Hepatocyte (in vitro differentiated cells): ENCODE data around the gene SSPN. TPM values are rescaled to one million over a fixed set of nuclear protein-coding genes. Genes with fewer than 3 reads are reported as not detected.

Source experiments
- DNase-seq: peaks from one replicate; pipeline ENCODE4 v3.0.0-alpha.2; 2016; ENCODE audit warnings: low spot score
- H2AFZ ChIP-seq: fragments of 200-600 bp; sonication (generic); 2 replicates; pipeline ENCODE4 v1.6.0; 2016; ENCODE audit warnings: antibody characterized with exemption, mild to moderate bottlenecking
- H3K27ac ChIP-seq: fragments of 200-600 bp; sonication (generic); 2 replicates; pipeline ENCODE4 v1.5.1; 2016; ENCODE audit warnings: mild to moderate bottlenecking
- H3K27me3 ChIP-seq: fragments of 200-600 bp; sonication (generic); 2 replicates; pipeline ENCODE4 v1.6.1; 2016
- H3K36me3 ChIP-seq: fragments of 200-600 bp; sonication (generic); replicated peaks from 2 replicates; pipeline ENCODE4 v1.5.1; 2016; ENCODE audit warnings: low read depth; ENCODE audit not compliant: insufficient read depth
- H3K4me1 ChIP-seq: fragments of 200-600 bp; sonication (generic); 2 replicates; pipeline ENCODE4 v1.5.1; 2016; ENCODE audit warnings: mild to moderate bottlenecking, moderate library complexity; ENCODE audit not compliant: insufficient read depth
- H3K4me2 ChIP-seq: fragments of 200-600 bp; sonication (generic); 2 replicates; pipeline ENCODE4 v1.6.0; 2016
- H3K4me3 ChIP-seq: fragments of 200-600 bp; sonication (generic); 2 replicates; pipeline ENCODE4 v1.5.1; 2016; ENCODE audit warnings: mild to moderate bottlenecking
- H3K79me2 ChIP-seq: fragments of 200-600 bp; sonication (generic); 2 replicates; pipeline ENCODE4 v1.6.0; 2017; ENCODE audit warnings: mild to moderate bottlenecking
- H3K9me2 ChIP-seq: fragments of 200-600 bp; sonication (generic); replicated peaks from 2 replicates; pipeline ENCODE4 v1.6.0; 2017; ENCODE audit warnings: mild to moderate bottlenecking; ENCODE audit not compliant: insufficient read depth
- H3K9me3 ChIP-seq: fragments of 200-600 bp; sonication (generic); 2 replicates; pipeline ENCODE4 v1.5.1; 2016; ENCODE audit warnings: low read depth, mild to moderate bottlenecking
- H4K20me1 ChIP-seq: fragments of 200-600 bp; sonication (generic); 2 replicates; pipeline ENCODE4 v1.6.0; 2016; ENCODE audit warnings: mild to moderate bottlenecking; ENCODE audit not compliant: insufficient read depth, poor library complexity, severe bottlenecking
- CTCF ChIP-seq: fragments of 200-600 bp; sonication (generic); IDR thresholded peaks from 2 replicates; pipeline ENCODE4 v1.5.1; 2016; ENCODE audit warnings: antibody characterized with exemption, mild to moderate bottlenecking; ENCODE audit not compliant: poor library complexity
- EZH2 ChIP-seq: fragments of 200-600 bp; sonication (generic); IDR thresholded peaks from 2 replicates; pipeline ENCODE4 v1.6.1; 2016; ENCODE audit warnings: antibody characterized with exemption, mild to moderate bottlenecking, borderline replicate concordance
- EZH2phosphoT487 ChIP-seq: fragments of 200-600 bp; sonication (generic); IDR thresholded peaks from one replicate; pipeline ENCODE4 v1.6.1; 2018; ENCODE audit warnings: antibody characterized with exemption, mild to moderate bottlenecking, low read depth, moderate library complexity; ENCODE audit not compliant: unreplicated experiment, severe bottlenecking
- WGBS: methylation state at CpG from one replicate; pipeline ENCODE4 v1.1.6; 2016; ENCODE audit warnings: low lambda C conversion rate; ENCODE audit errors: missing lambda C conversion rate; 5-methylcytosine and 5-hydroxymethylcytosine counted together
- polyA plus RNA-seq: library from polyadenylated mRNA; unstranded; fragments of >200 nt; fragmentation: Nextera tagmentation; extraction: Ambion mirVana; gene quantifications from 2 replicates; pipeline ENCODE4 v1.2.1, GENCODE V29; 2016
- total RNA-seq: library from RNA; depleted of rRNA; stranded (reverse); fragments of >200 nt; gene quantifications from 2 replicates; pipeline ENCODE4 v1.2.3, GENCODE V29; 2014

Gene SSPN
- total and polyA plus RNA-seq, 2 experiments from 2014 or later, result 1.7 to 12.5 TPM

GRCh38 chr12:26172539-26172938, 22.8 kb upstream of the SSPN start:
- H3K9me3 ChIP-seq, result no peaks in the 10 kb centered on the region
- no peaks in the 10 kb centered on the region for H4K20me1 ChIP-seq
- H3K36me3 ChIP-seq, result no peaks in the 10 kb centered on the region
- no peak overlapping the region for H3K4me3 ChIP-seq
- H3K9me2 ChIP-seq, result no peaks in the 10 kb centered on the region
- WGBS, result 83% methylated on average over 7 of the region's 7 CpGs
- no peak overlapping the region for H3K4me2 ChIP-seq
- no peak overlapping the region for H3K27ac ChIP-seq
- H3K79me2 ChIP-seq, result no peaks in the 10 kb centered on the region
- DNase-seq, result no peak
- peaks cover 1% of the 10 kb centered on the region for H3K4me1 ChIP-seq
- H3K27me3 ChIP-seq, result no peaks in the 10 kb centered on the region
- TF ChIP-seq EZH2, result no peak
- TF ChIP-seq CTCF, result no peak
- no peak for TF ChIP-seq EZH2phosphoT487
- no peak overlapping the region for H2AFZ ChIP-seq

GRCh38 chr12:26172946-26173552, 22.3 kb upstream of the SSPN start:
- no peaks in the 10 kb centered on the region for H3K79me2 ChIP-seq
- H3K4me2 ChIP-seq, result no peak overlapping the region
- no peaks in the 10 kb centered on the region for H3K9me3 ChIP-seq
- no peak for DNase-seq
- 92% methylated on average over 4 of the region's 4 CpGs for WGBS
- H3K4me3 ChIP-seq, result no peak overlapping the region
- TF ChIP-seq CTCF (no peak), EZH2 (no peak), EZH2phosphoT487 (no peak)
- no peak overlapping the region for H3K27ac ChIP-seq
- H3K36me3 ChIP-seq, result no peaks in the 10 kb centered on the region
- no peaks in the 10 kb centered on the region for H3K27me3 ChIP-seq
- no peaks in the 10 kb centered on the region for H3K9me2 ChIP-seq
- H3K4me1 ChIP-seq, result peaks cover 4% of the 10 kb centered on the region
- no peak overlapping the region for H2AFZ ChIP-seq
- H4K20me1 ChIP-seq, result no peaks in the 10 kb centered on the region

GRCh38 chr12:26176725-26177124, 18.6 kb upstream of the SSPN start:
- no peaks in the 10 kb centered on the region for H4K20me1 ChIP-seq
- no peaks in the 10 kb centered on the region for H3K36me3 ChIP-seq
- no peaks in the 10 kb centered on the region for H3K9me2 ChIP-seq
- no peaks in the 10 kb centered on the region for H3K27me3 ChIP-seq
- H3K27ac ChIP-seq, result peak overlapping the region; percentile 60
- peaks cover 4% of the 10 kb centered on the region for H3K4me1 ChIP-seq
- no peak overlapping the region for H3K4me3 ChIP-seq
- no peaks in the 10 kb centered on the region for H3K79me2 ChIP-seq
- H3K4me2 ChIP-seq, result no peak overlapping the region
- H3K9me3 ChIP-seq, result no peaks in the 10 kb centered on the region
- DNase-seq, result no peak
- 78% methylated on average over 4 of the region's 4 CpGs for WGBS
- TF ChIP-seq EZH2 (no peak), EZH2phosphoT487 (no peak), CTCF (no peak)
- no peak overlapping the region for H2AFZ ChIP-seq
